GM13977 (cell line): Measurements from ENCODE around the gene FYTTD1.
"Not testable (repeated sequence)": the region's sequence is repeated elsewhere in the genome, so short reads cannot be mapped to it uniquely, and the experiment has no call there.

Source experiments
- DNase-seq: peaks from one replicate; pipeline ENCODE4 v3.0.0; 2012; ENCODE audit warnings: low spot score
- CTCF ChIP-seq: IDR thresholded peaks from 2 replicates; pipeline ENCODE4 v1.5.1; 2012; ENCODE audit warnings: mild to moderate bottlenecking, control low read depth; ENCODE audit not compliant: insufficient read depth; ENCODE audit errors: extremely low read depth, missing control alignments
- in situ Hi-C: fragments of 300-500 bp; cut with MboI; formaldehyde crosslinking; loops from one replicate; pipeline ENCODE4 v1.12.0; 2022; ENCODE audit warnings: low sequenced_read_pairs, low pct_unique_long_range_greater_than_20kb, mixed read lengths, inconsistent platforms; ENCODE audit not compliant: unreplicated experiment

The FYTTD1 gene

GRCh38 chr3:197711973-197712707 is 37.5 kb upstream of the FYTTD1 start:
- no peak for TF ChIP-seq CTCF
- in situ Hi-C loops: no loop called here
- DNase-seq: peak; percentile 65

- in situ Hi-C loops: no loop called here
- no peak for TF ChIP-seq CTCF
- no peak for DNase-seq
Observed at GRCh38 chr3:197713477-197713822, 36.2 kb upstream of the FYTTD1 start.

- DNase-seq: no peak
- TF ChIP-seq CTCF: no peak
- in situ Hi-C loops: no loop called here
Observed at GRCh38 chr3:197714251-197714650, 35.4 kb upstream of the FYTTD1 start.

GRCh38 chr3:197718891-197719290 is 30.8 kb upstream of the FYTTD1 start:
- in situ Hi-C loops: no loop called here
- no peak for TF ChIP-seq CTCF
- DNase-seq: no peak

GRCh38 chr3:197720694-197721093 is 29.0 kb upstream of the FYTTD1 start:
- DNase-seq: no peak
- no peak for TF ChIP-seq CTCF
- in situ Hi-C loops: no loop called here

- no peak for TF ChIP-seq CTCF
- no peak for DNase-seq
- in situ Hi-C loops: no loop called here
Observed at GRCh38 chr3:197722734-197723133, 26.9 kb upstream of the FYTTD1 start.

GRCh38 chr3:197727878-197728277 is 21.8 kb upstream of the FYTTD1 start:
- in situ Hi-C loops, DNase-seq: not testable (repeated sequence)
